22Rv1 (cell line): ENCODE data around the gene PHF20.
A peak's percentile ranks its signal among the peaks of the same experiment; 100 is the strongest.

ENCODE experiments used
- H3K27ac ChIP-seq: fragments of 450-650 bp; 2 replicates; pipeline ENCODE4 v1.5.1; 2017
- CTCF ChIP-seq: fragments of 450-650 bp; IDR thresholded peaks from 2 replicates; pipeline ENCODE4 v1.5.1; 2017; ENCODE audit warnings: mild to moderate bottlenecking
- ZFX ChIP-seq: fragments of 450-650 bp; IDR thresholded peaks from 2 replicates; pipeline ENCODE4 v1.6.1; 2017; ENCODE audit warnings: antibody characterized with exemption, borderline replicate concordance

The PHF20 gene

DNA sequence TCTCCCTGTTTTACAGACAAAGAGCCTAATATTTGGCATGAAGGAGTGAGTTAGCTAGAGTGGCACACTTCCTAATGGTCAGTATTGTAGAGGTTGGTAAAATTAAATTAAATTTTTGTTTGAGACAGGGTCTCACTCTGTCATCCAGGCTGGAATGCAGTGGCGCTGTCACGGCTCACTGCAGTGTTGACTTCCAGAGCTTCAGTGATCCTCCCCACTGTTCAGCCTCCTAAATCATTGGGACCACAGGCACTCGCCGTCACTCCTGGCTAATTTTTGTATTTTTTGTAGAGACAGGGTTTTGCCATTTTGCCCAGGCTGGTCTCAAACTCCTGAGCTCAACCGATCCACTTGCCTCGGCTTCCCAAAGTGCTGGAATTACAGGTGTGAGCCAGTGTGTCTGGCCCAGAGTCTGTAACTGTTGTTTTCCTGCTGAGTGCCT lies 111.5 kb downstream of the PHF20 start:
- no peak for TF ChIP-seq CTCF
- no peak for TF ChIP-seq ZFX

DNA sequence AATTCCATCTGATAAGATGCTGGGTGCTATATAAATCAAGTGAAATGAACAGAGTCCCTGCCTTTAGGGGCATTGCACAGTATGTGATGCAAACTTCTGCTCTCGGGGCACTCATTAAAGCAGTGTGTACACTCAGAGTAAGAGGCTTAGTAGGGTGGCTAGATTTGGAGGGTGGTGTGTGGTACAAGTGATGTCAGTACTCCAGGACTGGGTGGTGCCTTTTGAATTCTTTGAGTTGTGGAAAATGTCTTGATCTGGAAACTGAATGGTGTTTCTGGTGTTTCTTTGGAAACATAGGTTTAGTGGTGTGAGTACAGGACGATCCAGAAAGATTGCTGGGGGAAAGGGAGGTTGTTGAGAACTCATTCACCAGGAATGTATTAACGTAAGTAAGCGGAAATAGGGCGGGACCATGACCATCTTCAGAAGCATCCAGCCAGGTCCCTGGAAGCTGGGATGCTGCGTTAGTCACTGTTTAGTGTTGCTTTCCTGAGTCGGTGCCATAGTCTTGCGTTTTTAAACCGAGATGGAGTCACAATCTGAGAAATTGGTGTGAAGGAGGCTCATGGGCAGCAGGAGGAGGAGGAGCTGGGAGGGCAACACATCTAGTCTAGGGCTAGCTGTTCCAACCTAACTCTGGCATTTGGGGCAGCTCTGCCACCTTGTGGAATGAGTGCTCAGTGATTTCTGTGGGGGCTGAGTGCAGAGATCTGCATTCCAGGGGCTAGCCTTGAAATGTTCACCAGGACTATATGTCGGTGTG lies 112.1 kb downstream of the PHF20 start:
- TF ChIP-seq ZFX (no peak), CTCF (peak; percentile 78)
- no peak overlapping the region for H3K27ac ChIP-seq

More for the DNA sequence above, 111.5 kb downstream of the PHF20 start:
- no peak overlapping the region for H3K27ac ChIP-seq

- H3K27ac ChIP-seq: no peak overlapping the region
- TF ChIP-seq ZFX (no peak), CTCF (peak; percentile 43)
Measured at GRCh38 chr20:35884541-35884865, 112.7 kb downstream of the PHF20 start.

DNA sequence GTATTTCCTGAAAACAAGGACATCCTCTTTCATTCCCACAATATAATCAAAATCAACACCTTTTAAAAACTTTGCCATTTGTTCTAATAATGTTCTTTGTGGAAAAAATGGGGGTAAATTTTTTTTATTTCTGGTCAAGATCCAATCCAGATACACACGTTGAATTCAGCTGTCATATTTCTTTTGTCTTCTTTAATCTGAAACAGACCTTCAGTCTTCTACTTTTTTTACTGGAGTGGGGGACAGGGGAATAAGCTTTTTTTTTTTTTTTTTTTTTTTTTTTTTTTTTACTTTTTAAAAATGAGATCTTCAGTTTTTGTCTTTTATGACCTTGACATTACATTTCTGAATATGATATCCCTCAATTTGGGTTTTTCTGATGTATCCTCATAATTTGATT lies 113.4 kb downstream of the PHF20 start:
- no peak overlapping the region for H3K27ac ChIP-seq

DNA sequence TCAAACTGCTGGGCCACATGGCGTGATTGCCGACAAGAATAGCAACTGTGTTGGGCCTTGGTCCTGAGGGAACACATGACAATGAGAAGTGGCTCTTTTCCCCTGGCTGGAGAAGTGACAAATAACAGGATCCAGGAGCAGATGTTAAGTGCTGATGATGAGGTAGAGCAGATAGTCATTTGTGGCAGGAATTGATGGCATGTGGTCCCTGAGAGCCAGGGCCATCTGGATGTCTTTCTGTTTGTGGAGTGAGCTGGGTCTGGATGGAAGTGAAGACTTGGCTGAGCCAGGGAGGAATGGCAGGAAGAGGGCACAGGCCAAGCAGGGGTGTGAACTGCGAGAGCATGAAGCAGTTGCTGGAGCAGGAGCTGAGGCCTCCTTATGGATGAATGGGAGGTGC lies 114.7 kb downstream of the PHF20 start:
- H3K27ac ChIP-seq: no peak overlapping the region
- TF ChIP-seq CTCF: no peak

More for the DNA sequence above, 113.4 kb downstream of the PHF20 start:
- TF ChIP-seq CTCF: no peak
- TF ChIP-seq ZFX: no peak

- no peak overlapping the region for H3K27ac ChIP-seq
Measured at GRCh38 chr20:35887393-35888064, 115.7 kb downstream of the PHF20 start.

More at GRCh38 chr20:35887393-35888064, 115.7 kb downstream of the PHF20 start:
- TF ChIP-seq ZFX (no peak), CTCF (no peak)
